ENCODE results near the gene MORC3. TPM values are rescaled to one million over a fixed set of nuclear protein-coding genes. Genes with fewer than 3 reads are reported as not detected.
A peak's percentile ranks its signal among the peaks of the same experiment; 100 is the strongest.

Gene MORC3
- total and polyA plus RNA-seq, 2 donors (not counting 1 experiment from before 2014, with no cell fraction given): 44.9 to 104 TPM

DNA sequence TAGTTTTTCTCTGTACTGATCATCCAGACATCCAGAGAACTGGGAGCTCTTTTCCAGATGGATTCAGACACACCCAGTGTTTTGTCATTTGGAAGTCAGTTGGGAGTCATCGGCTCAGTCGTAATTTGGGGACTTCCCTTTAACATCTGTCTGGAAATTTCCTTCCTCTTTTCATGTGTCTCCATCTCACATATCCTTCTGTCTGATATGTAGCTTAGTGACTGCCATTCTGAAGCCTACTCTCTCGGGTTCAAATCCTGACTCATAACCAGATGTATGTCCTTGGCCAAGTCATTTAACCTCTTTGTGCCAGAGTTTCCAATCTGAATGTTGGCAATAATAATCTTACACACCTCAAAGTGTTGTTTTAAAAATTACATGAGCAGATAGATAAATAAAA, 3.0 kb downstream of the MORC3 start:
- Histone ChIP-seq H3K9me3 (ENCODE audit: control extremely low read depth in 1 of 3, control insufficient read depth in 2 of 3, insufficient read depth in 1 of 3, low read length in 2 of 3) (no peaks in the 10 kb centered on the region), H3K4me3 (ENCODE audit: control extremely low read depth in 1 of 5, extremely low read depth in 1 of 5, insufficient read depth in 1 of 5, low read depth in 2 of 5, low read length in 4 of 5) (peak overlapping the region in 1 of 5 experiments; percentile 94), H3K4me1 (ENCODE audit: control insufficient read depth in 2 of 2, insufficient read depth in 2 of 2, low read length in 2 of 2) (peaks cover 40 to 43% of the 10 kb centered on the region in 2 donors), H3K4me2 (replicated peaks; ENCODE audit: low read depth, low read length, poor library complexity, severe bottlenecking) (peak overlapping the region; percentile 86), H4K20me1 (ENCODE audit: control insufficient read depth, insufficient read depth, low read length, poor library complexity, severe bottlenecking) (peaks cover 11% of the 10 kb centered on the region), H3K79me2 (ENCODE audit: control insufficient read depth, insufficient read depth, low read length) (peaks cover 78% of the 10 kb centered on the region), H2AFZ (ENCODE audit: insufficient read depth, low read depth, low read length, poor library complexity, severe bottlenecking) (no peak overlapping the region), H3K9ac (ENCODE audit: low read length) (peak overlapping the region; percentile 5), H3K27me3 (replicated peaks in 1 of 4; ENCODE audit: control extremely low read depth in 1 of 4, control insufficient read depth in 3 of 4, insufficient read depth in 4 of 4, low read length in 3 of 4) (no peaks in the 10 kb centered on the region), H3K27ac (ENCODE audit: low read length in 2 of 2) (peak overlapping the region; percentile 86 to 92), H3K36me3 (replicated peaks in 1 of 2; ENCODE audit: control extremely low read depth in 1 of 2, control insufficient read depth in 1 of 2, extremely low read depth in 1 of 2, insufficient read depth in 2 of 2, low read length in 1 of 2) (peaks cover 0 to 32% of the 10 kb centered on the region in 2 experiments)
- H3K9me3 Mint-ChIP-seq (ENCODE audit: insufficient read depth): no peaks in the 10 kb centered on the region
- peak overlapping the region; percentile 91 for H3K27ac Mint-ChIP-seq
- peaks cover 45% of the 10 kb centered on the region for H3K4me1 Mint-ChIP-seq
- DNase-seq: peak; percentile 71
- WGBS (ENCODE audit: insufficient coverage): no CpG with 5 or more reads among the region's 3 CpGs
- ChIA-PET CTCF (interaction anchor here (0.7 to 6.4 kb wide), 12 partner anchors 13 to 185 kb away, joined by 3 to 76 read pairs (median 6); no protein-coding TSS in a partner anchor), POLR2A (interaction anchor here (0.6 to 5.0 kb wide), 7 partner anchors 25 to 173 kb away, joined by 3 to 123 read pairs (median 6); no protein-coding TSS in a partner anchor)
- no peaks in the 10 kb centered on the region for H3K27me3 Mint-ChIP-seq
- peak overlapping the region; percentile 67 for H3K4me3 Mint-ChIP-seq
- TF ChIP-seq, protein P1, sequence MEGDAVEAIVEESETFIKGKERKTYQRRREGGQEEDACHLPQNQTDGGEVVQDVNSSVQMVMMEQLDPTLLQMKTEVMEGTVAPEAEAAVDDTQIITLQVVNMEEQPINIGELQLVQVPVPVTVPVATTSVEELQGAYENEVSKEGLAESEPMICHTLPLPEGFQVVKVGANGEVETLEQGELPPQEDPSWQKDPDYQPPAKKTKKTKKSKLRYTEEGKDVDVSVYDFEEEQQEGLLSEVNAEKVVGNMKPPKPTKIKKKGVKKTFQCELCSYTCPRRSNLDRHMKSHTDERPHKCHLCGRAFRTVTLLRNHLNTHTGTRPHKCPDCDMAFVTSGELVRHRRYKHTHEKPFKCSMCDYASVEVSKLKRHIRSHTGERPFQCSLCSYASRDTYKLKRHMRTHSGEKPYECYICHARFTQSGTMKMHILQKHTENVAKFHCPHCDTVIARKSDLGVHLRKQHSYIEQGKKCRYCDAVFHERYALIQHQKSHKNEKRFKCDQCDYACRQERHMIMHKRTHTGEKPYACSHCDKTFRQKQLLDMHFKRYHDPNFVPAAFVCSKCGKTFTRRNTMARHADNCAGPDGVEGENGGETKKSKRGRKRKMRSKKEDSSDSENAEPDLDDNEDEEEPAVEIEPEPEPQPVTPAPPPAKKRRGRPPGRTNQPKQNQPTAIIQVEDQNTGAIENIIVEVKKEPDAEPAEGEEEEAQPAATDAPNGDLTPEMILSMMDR (IDR thresholded peaks at IDR 0.05): no peak
- TF ChIP-seq EZH2 (IDR thresholded peaks at IDR 0.05; ENCODE audit: borderline replicate concordance, insufficient read depth, low read depth, low read length, poor library complexity, severe bottlenecking): no peak
- ATAC-seq (ENCODE audit: low read depth): no peak
- intact Hi-C loops (cut with micrococcal nuclease): loop anchor here (5.0 kb wide), 2 partner anchors 36 to 1044 kb away; partner anchors contain the start of gene DYRK1A

DNA sequence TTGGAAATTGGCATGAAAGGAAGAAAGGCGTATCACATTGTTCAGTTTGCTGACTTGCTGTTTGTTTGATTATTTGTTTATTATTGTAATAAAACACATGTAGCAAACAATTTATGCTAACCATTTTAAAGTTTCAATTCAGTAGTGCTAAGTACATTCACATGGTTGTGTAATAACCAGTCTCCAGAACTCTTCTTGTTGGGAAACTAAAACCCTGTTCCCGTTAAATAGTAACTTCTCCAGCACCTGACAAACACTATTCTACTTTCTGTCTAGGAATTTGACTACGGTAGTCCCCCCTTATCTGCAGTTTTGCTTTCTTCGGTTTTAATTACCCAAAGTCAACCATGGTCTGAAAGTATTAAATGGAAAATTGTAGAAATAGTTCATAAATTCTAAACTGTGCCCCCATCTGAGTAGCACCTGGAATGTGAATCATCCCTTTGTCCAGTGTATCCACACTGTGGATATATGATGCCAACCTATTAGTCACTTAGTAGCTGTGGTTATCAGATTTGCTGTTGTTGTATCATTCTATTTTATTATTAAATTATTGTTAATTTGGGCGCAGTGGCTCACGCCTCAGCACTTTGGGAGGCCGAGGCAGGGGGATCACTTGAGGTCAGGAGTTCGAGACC, 5.5 kb downstream of the MORC3 start:
- Histone ChIP-seq H3K36me3 (replicated peaks in 1 of 2; ENCODE audit: control extremely low read depth in 1 of 2, control insufficient read depth in 1 of 2, extremely low read depth in 1 of 2, insufficient read depth in 2 of 2, low read length in 1 of 2) (peaks cover 0 to 42% of the 10 kb centered on the region in 2 experiments), H4K20me1 (ENCODE audit: control insufficient read depth, insufficient read depth, low read length, poor library complexity, severe bottlenecking) (peaks cover 18% of the 10 kb centered on the region), H3K79me2 (ENCODE audit: control insufficient read depth, insufficient read depth, low read length) (peaks cover 100% of the 10 kb centered on the region), H3K27me3 (replicated peaks in 1 of 4; ENCODE audit: control extremely low read depth in 1 of 4, control insufficient read depth in 3 of 4, insufficient read depth in 4 of 4, low read length in 3 of 4) (no peaks in the 10 kb centered on the region), H3K4me3 (ENCODE audit: control extremely low read depth in 1 of 5, extremely low read depth in 1 of 5, insufficient read depth in 1 of 5, low read depth in 2 of 5, low read length in 4 of 5) (no peak overlapping the region), H3K9me3 (ENCODE audit: control extremely low read depth in 1 of 3, control insufficient read depth in 2 of 3, insufficient read depth in 1 of 3, low read length in 2 of 3) (no peaks in the 10 kb centered on the region), H3K4me2 (replicated peaks; ENCODE audit: low read depth, low read length, poor library complexity, severe bottlenecking) (no peak overlapping the region), H3K27ac (ENCODE audit: low read length in 2 of 2) (peak overlapping the region in 1 of 2 donors; percentile 92), H3K9ac (ENCODE audit: low read length) (no peak overlapping the region), H3K4me1 (ENCODE audit: control insufficient read depth in 2 of 2, insufficient read depth in 2 of 2, low read length in 2 of 2) (peaks cover 50 to 55% of the 10 kb centered on the region in 2 donors), H2AFZ (ENCODE audit: insufficient read depth, low read depth, low read length, poor library complexity, severe bottlenecking) (no peak overlapping the region)
- DNase-seq (no peak), ATAC-seq (ENCODE audit: low read depth) (no peak)
- TF ChIP-seq EZH2 (IDR thresholded peaks at IDR 0.05; ENCODE audit: borderline replicate concordance, insufficient read depth, low read depth, low read length, poor library complexity, severe bottlenecking): no peak
- TF ChIP-seq, protein P1 (IDR thresholded peaks at IDR 0.05): no peak
- H3K4me3 Mint-ChIP-seq: no peak overlapping the region
- intact Hi-C loops (cut with micrococcal nuclease): no loop called here
- CTCF ChIA-PET: interaction anchor here (0.8 to 6.4 kb wide), 5 partner anchors 27 to 71 kb away, joined by 3 to 50 read pairs (median 5); no protein-coding TSS in a partner anchor
- peaks cover 59% of the 10 kb centered on the region for H3K4me1 Mint-ChIP-seq
- WGBS (ENCODE audit: insufficient coverage): no CpG with 5 or more reads among the region's 8 CpGs
- no peaks in the 10 kb centered on the region for H3K9me3 Mint-ChIP-seq (ENCODE audit: insufficient read depth)
- H3K27me3 Mint-ChIP-seq: no peaks in the 10 kb centered on the region
- peak overlapping the region; percentile 42 for H3K27ac Mint-ChIP-seq
- POLR2A ChIA-PET: interaction anchor here (1.2 kb wide), 1 partner anchor 27 kb away, joined by 3 read pairs; no protein-coding TSS in a partner anchor

All from B cell (primary cell).